Posterior cingulate gyrus (tissue), 11 donors: ENCODE results near the gene TWNK.

Experiments used
- DNase-seq, 10 donors: peaks; one replicate each; pipeline versions ENCODE4 v3.0.0 to v3.0.0-alpha.2; 2020 to 2021; ENCODE audit warnings: mixed read lengths in 3 of 10
- intact Hi-C: fragments of 100-400 bp; cut with DNase I; formaldehyde crosslinking; loops from one replicate; pipeline ENCODE4 v1.15.1; 2023

The TWNK gene

DNA sequence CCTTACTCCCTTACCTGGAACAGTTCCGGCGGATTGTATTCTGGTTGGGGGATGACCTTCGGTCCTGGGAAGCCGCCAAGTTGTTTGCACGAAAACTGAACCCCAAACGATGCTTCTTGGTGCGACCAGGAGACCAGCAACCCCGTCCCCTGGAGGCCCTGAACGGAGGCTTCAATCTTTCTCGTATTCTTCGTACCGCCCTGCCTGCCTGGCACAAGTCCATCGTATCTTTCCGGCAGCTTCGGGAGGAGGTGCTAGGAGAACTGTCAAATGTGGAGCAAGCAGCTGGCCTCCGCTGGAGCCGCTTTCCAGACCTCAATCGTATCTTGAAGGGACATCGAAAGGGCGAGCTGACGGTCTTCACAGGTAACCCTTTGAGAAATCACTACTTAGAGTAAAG, 1.7 kb downstream of the TWNK start:
- intact Hi-C loops = loop anchor here (10.0 kb wide), 1 partner anchor 74 kb away; the partner anchor contains the start of gene SLF2
- DNase-seq = peak in 2 of 10 donors; percentile 12 to 63

GRCh38 chr10:100993986-100994708, 6.8 kb downstream of the TWNK start:
- intact Hi-C loops = loop anchor here (1.0 kb wide), 1 partner anchor 20 kb away; no protein-coding TSS in a partner anchor
- DNase-seq = peak in 2 of 10 donors; percentile 48 to 52

GRCh38 chr10:100995181-100995580, 7.8 kb downstream of the TWNK start:
- DNase-seq = no peak
- intact Hi-C loops = no loop called here

DNA sequence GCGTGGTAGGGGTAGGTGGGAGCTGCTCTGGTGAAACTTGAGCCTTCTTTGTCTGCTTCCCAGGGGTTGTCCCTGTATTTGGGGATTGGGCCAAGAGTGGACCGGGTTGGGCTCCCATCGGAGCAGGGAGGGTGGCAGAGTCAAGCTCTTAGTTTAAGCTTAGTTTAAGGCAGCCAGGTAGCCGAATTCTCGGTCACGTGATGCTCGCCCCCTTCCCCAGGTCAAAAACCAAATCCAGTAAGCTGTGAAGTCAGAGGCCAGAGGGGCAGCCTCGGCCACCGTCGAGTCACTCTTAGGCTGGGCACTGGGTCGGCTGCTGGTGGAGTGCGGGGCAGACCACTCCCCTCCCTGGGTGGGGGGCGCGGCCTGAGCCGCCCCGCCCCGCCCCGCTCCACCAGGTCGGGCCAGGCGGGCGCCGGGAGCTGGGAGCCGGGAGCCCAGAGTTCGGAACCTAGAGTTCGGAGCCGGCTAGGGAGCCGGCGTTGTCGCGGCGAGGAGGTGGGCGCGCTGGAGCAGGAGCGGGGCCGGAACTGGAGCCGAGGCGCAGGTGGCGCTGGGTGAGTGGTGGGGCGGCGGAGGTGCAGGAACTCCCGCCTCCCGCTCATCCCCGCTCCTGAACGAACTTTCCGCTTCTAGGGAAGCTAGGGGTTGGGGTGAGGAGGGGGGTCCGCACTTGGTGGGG, 9.5 kb downstream of the TWNK start:
- DNase-seq = no peak

DNA sequence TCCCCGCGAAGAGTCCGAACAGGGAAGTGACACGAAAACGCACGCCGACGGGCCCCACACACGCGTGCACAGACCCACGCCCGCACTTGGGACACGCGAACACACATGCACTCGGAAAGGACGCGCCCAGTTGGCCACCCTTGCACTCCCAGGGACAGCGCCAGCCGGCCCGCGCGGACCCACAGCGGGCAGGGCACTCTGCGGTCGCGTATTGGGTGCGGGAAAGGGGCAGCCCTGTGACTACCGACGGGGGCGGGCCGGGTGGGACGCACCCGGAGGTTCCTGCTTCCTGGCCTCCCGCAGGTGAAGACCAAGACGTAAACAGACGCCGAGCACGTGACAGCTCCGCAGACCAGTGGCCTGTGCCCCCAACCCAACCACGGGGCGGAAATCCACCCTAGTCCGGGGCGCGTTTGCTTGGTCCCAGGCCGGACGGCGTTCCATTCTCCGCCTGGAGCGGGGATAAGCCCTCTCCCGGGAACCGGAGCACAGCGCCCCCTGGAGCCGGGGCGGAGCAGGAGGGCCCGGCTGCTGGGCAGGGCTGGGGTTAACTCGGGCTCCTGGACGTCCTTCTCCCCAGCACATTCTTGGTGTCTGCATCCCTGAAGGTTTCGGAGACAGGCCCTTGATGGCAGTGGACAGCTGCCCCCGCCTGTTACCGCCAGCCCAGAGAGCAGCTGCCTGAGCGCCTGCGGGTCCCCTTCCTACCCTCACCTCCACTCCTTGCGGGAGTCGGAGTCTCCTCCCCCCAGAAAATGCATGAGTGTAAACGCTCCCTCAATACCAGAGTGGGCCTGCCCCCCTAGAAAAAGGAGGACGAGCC, 10.2 kb downstream of the TWNK start:
- intact Hi-C loops = no loop called here
- peak in 8 of 10 donors; percentile 37 to 94 (median 64) for DNase-seq

More for the DNA sequence above, 9.5 kb downstream of the TWNK start:
- intact Hi-C loops = no loop called here

DNA sequence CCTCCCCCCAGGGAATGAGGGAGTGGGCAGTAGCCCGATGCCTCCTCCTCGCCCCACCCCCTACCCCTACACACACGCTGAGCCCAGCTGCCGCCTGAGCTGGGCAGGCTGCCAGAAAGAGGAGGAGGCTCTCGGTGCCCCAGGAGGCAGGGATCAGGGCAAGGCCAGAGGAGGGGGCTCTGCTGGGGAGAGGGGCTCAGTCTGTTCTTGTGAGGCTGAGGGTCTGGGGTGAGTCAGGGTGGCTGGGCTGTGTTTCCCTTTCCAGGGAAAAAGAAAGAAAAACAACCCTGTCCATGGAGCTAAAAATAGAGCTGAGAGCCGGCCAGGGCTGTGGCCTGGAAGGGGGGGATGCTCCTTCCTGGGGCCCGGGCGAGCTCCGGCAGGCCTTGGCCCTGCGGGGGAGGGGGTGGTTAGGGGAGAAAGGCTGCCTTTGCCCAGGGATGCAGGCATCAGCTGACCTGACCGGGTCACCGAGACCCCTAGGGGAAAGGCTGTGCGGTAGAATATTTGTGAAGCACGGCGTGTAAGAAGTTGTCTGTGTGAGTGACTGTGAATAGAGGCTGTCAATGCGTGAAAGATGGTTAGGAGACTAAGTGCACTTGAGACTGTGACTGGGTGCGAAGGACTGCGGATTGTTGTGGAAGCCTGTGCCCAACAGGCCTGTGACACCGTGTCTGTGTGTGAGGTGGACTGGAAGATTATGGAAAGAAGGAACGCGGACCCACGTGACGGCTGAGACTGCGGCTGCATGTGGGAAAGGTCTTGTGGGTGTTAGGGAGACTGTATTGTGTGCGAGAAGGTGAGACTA, 11.0 kb downstream of the TWNK start:
- intact Hi-C loops = no loop called here

DNA sequence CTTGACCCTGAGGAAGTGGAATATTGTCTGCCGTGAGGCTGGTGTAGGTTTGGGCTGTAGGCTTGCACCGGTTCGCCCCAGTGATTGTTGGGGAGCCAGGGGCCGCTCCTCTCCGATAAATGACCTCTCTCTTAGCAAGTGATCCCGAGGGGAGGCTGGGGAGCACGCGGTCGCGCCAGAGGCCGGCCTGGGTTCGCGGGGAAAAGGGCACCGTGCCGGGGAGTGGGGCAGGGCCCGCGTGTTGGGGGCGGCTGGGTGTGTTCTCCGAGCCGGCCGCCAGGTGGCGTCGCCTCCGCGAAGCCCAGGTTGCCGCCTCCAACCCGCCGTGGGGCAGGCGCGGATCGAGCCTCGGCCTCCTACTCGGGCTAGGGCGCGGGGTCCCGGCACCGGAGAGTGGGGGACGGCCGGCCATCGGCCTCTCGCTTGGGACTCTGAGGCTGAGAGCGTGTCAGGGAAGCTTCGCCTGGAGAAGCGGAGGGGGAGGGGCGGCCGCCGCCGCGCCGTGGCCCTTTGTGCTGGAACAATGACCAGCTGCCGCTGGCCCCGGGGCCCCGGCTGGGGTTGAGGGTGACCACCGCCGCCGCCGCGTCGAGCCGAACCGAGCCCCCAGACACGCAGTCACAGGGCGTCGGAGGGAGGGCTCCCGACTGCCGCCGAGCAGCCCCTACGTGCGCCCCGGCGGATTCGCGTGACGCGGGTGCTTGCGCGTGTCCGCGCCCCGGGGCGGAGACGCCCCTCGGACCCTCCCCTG, 11.8 kb downstream of the TWNK start:
- intact Hi-C loops = no loop called here
- peak; percentile 76 to 97 (median 82) for DNase-seq

More for the DNA sequence above, 11.0 kb downstream of the TWNK start:
- DNase-seq = peak in 9 of 10 donors; percentile 75 to 98 (median 86)

DNA sequence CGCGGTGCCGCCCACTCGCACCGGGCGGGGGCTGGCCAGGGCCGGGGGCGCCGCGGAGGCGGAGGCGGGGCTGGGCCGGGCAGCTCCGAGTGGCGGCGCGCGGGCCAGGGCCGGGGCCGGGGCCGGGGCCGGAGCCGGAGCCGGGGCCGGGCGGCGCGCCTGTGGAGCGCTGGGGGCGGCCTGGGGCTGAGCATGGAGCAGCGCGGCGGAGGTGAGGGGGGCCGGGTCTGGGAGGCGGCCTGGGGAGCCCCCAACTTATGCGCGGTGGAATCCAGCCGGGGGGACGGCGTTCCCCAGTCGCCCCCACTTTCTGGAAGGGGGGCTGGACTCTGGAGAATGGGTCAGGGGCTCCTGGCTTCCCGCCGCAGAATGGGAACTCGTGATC, 12.4 kb downstream of the TWNK start, which contains the start of gene LZTS2:
Gene LZTS2 (plus strand): TSS at position 67 of the 385 bp plus-strand sequence. CDS start 2,731 bp downstream, outside the sequence.
- no peak for DNase-seq
- intact Hi-C loops = no loop called here

DNA sequence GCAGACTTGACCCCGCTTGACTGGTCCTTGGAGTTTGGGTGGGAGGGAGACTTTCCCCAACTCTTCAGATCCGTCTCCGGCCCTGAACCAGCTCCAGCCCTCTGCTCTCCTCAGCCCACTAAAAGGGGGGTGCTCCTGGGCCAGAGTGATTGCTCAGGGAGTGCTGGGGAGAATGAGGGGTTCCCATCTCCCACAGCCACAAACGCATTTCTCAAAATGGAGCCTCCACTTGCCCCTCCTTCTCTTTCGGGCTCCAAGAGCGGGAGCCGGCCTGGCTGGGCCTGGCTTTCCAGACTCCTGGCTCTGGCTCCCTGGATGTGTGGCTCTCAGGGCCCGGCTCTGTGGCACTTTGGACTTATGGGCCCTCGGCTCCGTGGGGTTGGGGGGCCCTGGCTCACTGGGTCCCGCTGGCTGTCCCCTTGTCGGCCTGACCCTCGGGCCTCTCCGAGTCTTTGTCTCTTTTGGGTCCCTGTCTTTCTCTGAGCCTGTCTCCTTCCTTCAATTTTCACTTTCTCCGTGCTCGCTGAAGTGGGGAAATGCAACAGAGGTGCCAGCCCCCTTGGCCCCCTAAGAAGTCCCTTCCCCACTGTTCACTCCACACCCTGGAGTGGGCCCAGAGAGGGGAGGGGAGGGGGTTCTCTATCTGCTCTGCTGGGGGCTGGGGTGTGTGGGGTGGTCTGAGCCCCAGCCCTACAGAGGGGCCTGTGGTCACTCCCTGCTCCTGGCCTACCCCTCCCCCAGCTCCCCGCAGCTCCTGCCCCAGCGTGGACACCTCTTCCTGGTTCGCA, 13.0 kb downstream of the TWNK start:
- intact Hi-C loops = no loop called here

GRCh38 chr10:101000915-101001658, 13.7 kb downstream of the TWNK start:
- intact Hi-C loops = no loop called here
- peak in 8 of 10 donors; percentile 43 to 96 (median 75) for DNase-seq

More for the DNA sequence above, 13.0 kb downstream of the TWNK start:
- DNase-seq = peak in 4 of 10 donors; percentile 38 to 91 (median 68)

DNA sequence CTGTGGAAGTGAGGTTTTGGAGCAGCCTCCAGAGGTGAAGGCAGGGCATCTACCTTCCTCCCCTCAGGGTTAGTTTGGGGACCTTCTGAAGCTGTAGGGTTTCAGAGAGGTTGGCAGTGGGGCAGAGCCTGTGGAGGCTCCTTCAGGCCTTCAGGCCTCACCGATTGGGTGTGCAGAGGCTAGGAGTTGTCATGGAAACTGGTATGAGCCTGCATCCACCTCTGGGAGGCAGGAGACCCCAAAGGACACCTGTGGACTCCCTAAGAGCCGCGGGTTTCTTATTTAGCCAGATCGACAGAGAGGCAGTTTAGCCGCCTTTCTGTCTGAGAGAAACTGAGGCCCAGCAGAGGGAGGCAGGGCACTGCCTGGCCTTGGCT, 14.3 kb downstream of the TWNK start:
- intact Hi-C loops = no loop called here
- DNase-seq = no peak

DNA sequence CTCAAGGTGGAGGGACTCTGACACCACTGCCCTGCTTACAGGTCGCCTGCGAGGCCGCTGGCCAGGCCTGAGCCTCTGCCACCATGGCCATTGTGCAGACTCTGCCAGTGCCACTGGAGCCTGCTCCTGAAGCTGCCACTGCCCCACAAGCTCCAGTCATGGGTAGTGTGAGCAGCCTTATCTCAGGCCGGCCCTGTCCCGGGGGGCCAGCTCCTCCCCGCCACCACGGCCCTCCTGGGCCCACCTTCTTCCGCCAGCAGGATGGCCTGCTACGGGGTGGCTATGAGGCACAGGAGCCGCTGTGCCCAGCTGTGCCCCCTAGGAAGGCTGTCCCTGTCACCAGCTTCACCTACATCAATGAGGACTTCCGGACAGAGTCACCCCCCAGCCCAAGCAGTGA, 15.1 kb downstream of the TWNK start:
- intact Hi-C loops = no loop called here
- DNase-seq = no peak

GRCh38 chr10:101003639-101004206, 16.4 kb downstream of the TWNK start:
- intact Hi-C loops = no loop called here
- no peak for DNase-seq

DNA sequence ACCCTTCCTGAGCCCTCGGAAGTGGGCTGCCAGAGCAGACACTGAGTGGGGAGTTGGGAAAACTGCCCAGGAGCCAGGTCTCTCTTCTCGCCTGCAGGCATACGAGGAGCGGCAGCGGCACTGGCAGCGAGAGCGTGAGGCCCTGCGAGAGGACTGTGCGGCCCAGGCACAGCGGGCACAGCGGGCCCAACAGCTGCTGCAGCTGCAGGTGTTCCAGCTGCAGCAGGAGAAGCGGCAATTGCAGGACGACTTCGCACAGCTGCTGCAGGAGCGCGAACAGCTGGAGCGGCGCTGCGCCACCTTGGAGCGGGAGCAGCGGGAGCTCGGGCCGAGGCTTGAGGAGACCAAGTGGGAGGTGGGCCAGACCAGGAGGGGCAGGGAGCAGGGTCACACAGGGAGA, 18.0 kb downstream of the TWNK start:
- intact Hi-C loops = no loop called here

DNA sequence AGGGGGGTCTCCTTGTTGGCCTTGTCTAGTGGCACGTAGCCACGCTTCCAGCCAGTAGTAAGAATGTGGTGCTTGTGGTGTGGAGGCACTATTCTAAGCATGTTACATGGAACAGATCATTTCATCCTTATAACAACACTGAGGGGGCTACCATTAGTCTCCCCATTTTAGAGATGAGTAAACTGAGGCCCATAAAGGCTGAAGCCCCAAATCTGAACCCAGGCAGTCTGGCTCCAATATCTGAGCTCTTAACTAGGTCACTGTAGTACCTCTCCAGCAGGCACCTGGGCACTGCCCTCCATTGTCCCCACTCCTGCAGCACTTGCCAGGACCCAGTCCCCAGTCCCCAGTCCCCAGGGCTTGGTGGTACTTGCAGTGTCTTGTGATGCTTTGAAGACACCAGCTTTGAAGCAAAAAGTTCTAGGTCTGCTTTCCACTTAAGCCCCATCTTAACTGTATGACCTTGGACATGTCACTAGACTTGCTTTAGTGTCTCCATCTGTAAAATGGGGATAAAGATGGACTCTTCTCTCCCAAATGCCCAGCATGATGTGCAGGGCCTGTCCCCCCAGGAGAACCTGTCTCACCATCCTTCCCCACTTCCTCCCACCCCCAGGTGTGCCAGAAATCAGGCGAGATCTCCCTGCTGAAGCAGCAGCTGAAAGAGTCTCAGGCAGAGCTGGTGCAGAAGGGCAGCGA, 18.7 kb downstream of the TWNK start:
- no peak for DNase-seq
- intact Hi-C loops = no loop called here

More for the DNA sequence above, 18.0 kb downstream of the TWNK start:
- DNase-seq = no peak

DNA sequence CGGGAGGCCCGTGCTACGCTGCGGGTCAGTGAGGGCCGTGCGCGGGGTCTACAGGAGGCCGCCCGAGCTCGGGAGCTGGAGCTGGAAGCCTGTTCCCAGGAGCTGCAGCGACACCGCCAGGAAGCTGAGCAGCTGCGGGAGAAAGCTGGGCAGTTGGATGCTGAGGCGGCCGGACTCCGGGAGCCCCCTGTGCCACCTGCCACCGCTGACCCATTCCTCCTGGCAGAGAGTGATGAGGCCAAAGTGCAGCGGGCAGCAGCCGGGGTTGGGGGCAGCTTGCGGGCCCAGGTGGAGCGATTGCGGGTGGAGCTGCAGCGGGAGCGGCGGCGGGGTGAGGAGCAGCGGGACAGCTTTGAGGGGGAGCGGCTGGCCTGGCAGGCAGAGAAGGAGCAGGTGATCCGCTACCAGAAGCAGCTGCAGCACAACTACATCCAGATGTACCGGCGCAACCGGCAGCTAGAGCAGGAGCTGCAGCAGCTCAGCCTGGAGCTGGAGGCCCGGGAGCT, 19.3 kb downstream of the TWNK start:
- intact Hi-C loops = no loop called here
- DNase-seq = peak in 3 of 10 donors; percentile 26 to 91 (median 68)
